Ovary (tissue), 3 donors: Measurements from ENCODE around the gene TBPL1.

Experiments used
- CTCF ChIP-seq, 3 donors: fragments of 450-650 bp in 2 of 3; fragments of 200-600 bp in 1 of 3; IDR thresholded peaks; one replicate each; pipeline versions ENCODE4 v1.5.1 to v1.8.0; 2016 to 2022; ENCODE audit warnings: antibody characterized with exemption in 3 of 3, mild to moderate bottlenecking in 1 of 3
- EP300 ChIP-seq: sonication (generic); formaldehyde crosslinking; IDR thresholded peaks from one replicate; pipeline ENCODE4 v1.6.1; 2017; ENCODE audit warnings: antibody characterized with exemption
- donor health status: DM: no; HTN: no; CAD: no.

- TF ChIP-seq CTCF (IDR thresholded peaks at IDR 0.05) (no peak), EP300 (no peak)
Observed at GRCh38 chr6:133917781-133918180, 35.2 kb upstream of the TBPL1 start.
